IgD-negative memory B cell (primary cell): ENCODE data around the gene FUT7. TPM values are rescaled to one million over a fixed set of nuclear protein-coding genes. Genes with fewer than 3 reads are reported as not detected.

Experiments
- H3K27ac Mint-ChIP-seq, 3 donors: one replicate each; pipeline ENCODE4 v1.8.0; 2020 to 2022; ENCODE audit warnings: mild to moderate bottlenecking in 3 of 3, mixed read lengths in 3 of 3, moderate library complexity in 1 of 3
- H3K27me3 Mint-ChIP-seq: one replicate; pipeline ENCODE4 v1.8.0; 2021; ENCODE audit warnings: mixed read lengths
- H3K36me3 Mint-ChIP-seq: one replicate; pipeline ENCODE4 v1.8.0; 2020; ENCODE audit warnings: mild to moderate bottlenecking, mixed read lengths
- H3K4me1 Mint-ChIP-seq, 3 donors: one replicate each; pipeline ENCODE4 v1.8.0; 2020 to 2022; ENCODE audit warnings: mixed read lengths in 3 of 3, mild to moderate bottlenecking in 1 of 3
- H3K4me3 Mint-ChIP-seq, 4 donors: one replicate each; pipeline ENCODE4 v1.8.0; 2020 to 2022; ENCODE audit warnings: mild to moderate bottlenecking in 4 of 4, mixed read lengths in 4 of 4, moderate library complexity in 3 of 4
- H3K9me3 Mint-ChIP-seq, 3 donors: one replicate each; pipeline ENCODE4 v1.8.0; 2020 to 2021; ENCODE audit warnings: mixed read lengths in 3 of 3, mild to moderate bottlenecking in 1 of 3
- polyA plus RNA-seq: library from polyadenylated mRNA; unstranded; fragments of 300-500 nt; fragmentation: Illumina TruSeq; gene quantifications from one replicate; pipeline ENCODE4 v1.2.3, GENCODE V29; 2021

FUT7 gene
- polyA plus RNA-seq, 1 donor from 2014 or later = 26.6 TPM

GRCh38 chr9:137057545-137057944 lies 25.7 kb upstream of the FUT7 start:
- H3K27ac Mint-ChIP-seq = no peak overlapping the region
- H3K27me3 Mint-ChIP-seq = peaks cover 5% of the 10 kb centered on the region
- H3K4me1 Mint-ChIP-seq = no peaks in the 10 kb centered on the region
- H3K36me3 Mint-ChIP-seq = no peaks in the 10 kb centered on the region
- no peaks in the 10 kb centered on the region for H3K9me3 Mint-ChIP-seq
- H3K4me3 Mint-ChIP-seq = no peak overlapping the region

GRCh38 chr9:137056739-137057415 lies 25.0 kb upstream of the FUT7 start:
- Mint-ChIP-seq H3K27me3 (peaks cover 5% of the 10 kb centered on the region), H3K27ac (peak overlapping the region in 1 of 3 donors; percentile 35), H3K4me1 (no peaks in the 10 kb centered on the region), H3K4me3 (peak overlapping the region in 2 of 4 donors; percentile 23 to 52), H3K36me3 (no peaks in the 10 kb centered on the region), H3K9me3 (no peaks in the 10 kb centered on the region)

- Mint-ChIP-seq H3K36me3 (no peaks in the 10 kb centered on the region), H3K27me3 (peaks cover 5% of the 10 kb centered on the region), H3K4me1 (no peaks in the 10 kb centered on the region), H3K27ac (no peak overlapping the region), H3K4me3 (no peak overlapping the region), H3K9me3 (no peaks in the 10 kb centered on the region)
Observed at GRCh38 chr9:137055385-137056364, 23.8 kb upstream of the FUT7 start.

- H3K4me1 Mint-ChIP-seq = no peaks in the 10 kb centered on the region
- peak overlapping the region in 1 of 4 donors; percentile 49 for H3K4me3 Mint-ChIP-seq
- H3K36me3 Mint-ChIP-seq = no peaks in the 10 kb centered on the region
- peaks cover 5% of the 10 kb centered on the region for H3K27me3 Mint-ChIP-seq
- no peak overlapping the region for H3K27ac Mint-ChIP-seq
- H3K9me3 Mint-ChIP-seq = no peaks in the 10 kb centered on the region
Observed at GRCh38 chr9:137054932-137055384, 23.1 kb upstream of the FUT7 start.

GRCh38 chr9:137053944-137054931 lies 22.4 kb upstream of the FUT7 start, which contains the start of gene ENTPD2:
Gene ENTPD2, minus strand, starts transcription at chr9:137054061. Its CDS starts 64 bp downstream, at chr9:137053997.
- no peaks in the 10 kb centered on the region for H3K36me3 Mint-ChIP-seq
- H3K27me3 Mint-ChIP-seq = peaks cover 11% of the 10 kb centered on the region
- no peak within 1 kb of the TSS for H3K27ac Mint-ChIP-seq
- no peaks in the 10 kb centered on the region for H3K9me3 Mint-ChIP-seq
- H3K4me3 Mint-ChIP-seq = peak within 1 kb of the TSS in 2 of 4 donors; percentile 39 to 60
- H3K4me1 Mint-ChIP-seq = no peaks in the 10 kb centered on the region

- peak overlapping the region in 2 of 4 donors; percentile 12 to 47 for H3K4me3 Mint-ChIP-seq
- no peaks in the 10 kb centered on the region for H3K36me3 Mint-ChIP-seq
- no peak overlapping the region for H3K27ac Mint-ChIP-seq
- H3K27me3 Mint-ChIP-seq = peaks cover 12% of the 10 kb centered on the region
- H3K4me1 Mint-ChIP-seq = no peaks in the 10 kb centered on the region
- no peaks in the 10 kb centered on the region for H3K9me3 Mint-ChIP-seq
Observed at GRCh38 chr9:137052998-137053943, 21.4 kb upstream of the FUT7 start.

- H3K4me3 Mint-ChIP-seq = peak overlapping the region in 2 of 4 donors; percentile 12 to 76
- H3K9me3 Mint-ChIP-seq = no peaks in the 10 kb centered on the region
- no peak overlapping the region for H3K27ac Mint-ChIP-seq
- H3K27me3 Mint-ChIP-seq = peaks cover 12% of the 10 kb centered on the region
- no peaks in the 10 kb centered on the region for H3K4me1 Mint-ChIP-seq
- no peaks in the 10 kb centered on the region for H3K36me3 Mint-ChIP-seq
Observed at GRCh38 chr9:137052293-137052692, 20.4 kb upstream of the FUT7 start.

GRCh38 chr9:137051145-137051724 lies 19.3 kb upstream of the FUT7 start:
- peak overlapping the region in 1 of 4 donors; percentile 12 for H3K4me3 Mint-ChIP-seq
- peaks cover 3 to 4% (median 4%) of the 10 kb centered on the region in 3 donors for H3K4me1 Mint-ChIP-seq
- H3K36me3 Mint-ChIP-seq = no peaks in the 10 kb centered on the region
- no peak overlapping the region for H3K27ac Mint-ChIP-seq
- no peaks in the 10 kb centered on the region for H3K9me3 Mint-ChIP-seq
- peaks cover 20% of the 10 kb centered on the region for H3K27me3 Mint-ChIP-seq

- Mint-ChIP-seq H3K4me1 (peaks cover 3 to 4% (median 4%) of the 10 kb centered on the region in 3 donors), H3K27me3 (peaks cover 20% of the 10 kb centered on the region), H3K36me3 (no peaks in the 10 kb centered on the region), H3K27ac (no peak overlapping the region), H3K4me3 (no peak overlapping the region), H3K9me3 (no peaks in the 10 kb centered on the region)
Observed at GRCh38 chr9:137050570-137050969, 18.7 kb upstream of the FUT7 start.

- Mint-ChIP-seq H3K36me3 (no peaks in the 10 kb centered on the region), H3K9me3 (no peaks in the 10 kb centered on the region), H3K4me3 (no peak overlapping the region), H3K27me3 (peaks cover 24% of the 10 kb centered on the region), H3K27ac (no peak overlapping the region), H3K4me1 (peaks cover 4 to 6% (median 6%) of the 10 kb centered on the region in 3 donors)
Observed at GRCh38 chr9:137049544-137050449, 17.9 kb upstream of the FUT7 start.

GRCh38 chr9:137048655-137049543 lies 17.0 kb upstream of the FUT7 start:
- H3K9me3 Mint-ChIP-seq = no peaks in the 10 kb centered on the region
- no peak overlapping the region for H3K27ac Mint-ChIP-seq
- peaks cover 4 to 8% (median 7%) of the 10 kb centered on the region in 3 donors for H3K4me1 Mint-ChIP-seq
- H3K36me3 Mint-ChIP-seq = no peaks in the 10 kb centered on the region
- H3K4me3 Mint-ChIP-seq = no peak overlapping the region
- peaks cover 30% of the 10 kb centered on the region for H3K27me3 Mint-ChIP-seq
